PC-3 (cell line): ENCODE results near the gene MRM3.

ENCODE experiments used
- CTCF ChIP-seq: fragments of 300-600 bp; sonication (generic); conservative IDR thresholded peaks from 2 replicates; pipeline ENCODE4 v1.5.1; 2017; ENCODE audit warnings: antibody characterized with exemption, low read depth, mild to moderate bottlenecking, low read length
- EZH2phosphoT487 ChIP-seq: fragments of 300-600 bp; sonication (generic); IDR thresholded peaks from 2 replicates; pipeline ENCODE4 v1.6.1; 2018; ENCODE audit warnings: mild to moderate bottlenecking, antibody characterized with exemption, low read length, borderline replicate concordance

GRCh38 chr17:742147-742793 is 39.9 kb upstream of the MRM3 start:
- TF ChIP-seq CTCF (no peak), EZH2phosphoT487 (no peak)
